GM12878 (cell line): Measurements from ENCODE around the gene DAAM1. TPM values are rescaled to one million over a fixed set of nuclear protein-coding genes. Genes with fewer than 3 reads are reported as not detected.

Source experiments
- ATAC-seq: fragments of 200-7000 bp; cut with Tn5 transposase; 3 replicates; pipeline ENCODE4 v1.9.1; 2020; ENCODE audit warnings: mild to moderate bottlenecking, moderate library complexity
- BruUV-seq: library from RNA; stranded (reverse); fragments of 400-500 nt; replicated peaks from 2 replicates; lab custom pipeline; 2021; lab: Mats Ljungman, UMichigan
- CTCF ChIA-PET: fragments of 300-600 bp; sonication (Branson Sonifier 250); formaldehyde crosslinking; extraction: SDS; loops from one replicate; lab custom pipeline; 2021; ENCODE audit warnings: inconsistent platforms; lab: Yijun Ruan, JAX
- POLR2A ChIA-PET: fragments of 350-600 bp; formaldehyde crosslinking; extraction: SDS; loops from one replicate; lab custom pipeline; 2021; ENCODE audit warnings: inconsistent platforms; lab: Charles Lee
- RAD21 ChIA-PET: fragments of 300-600 bp; sonication (Branson Sonifier 250); formaldehyde crosslinking; loops from one replicate; lab custom pipeline; 2023; ENCODE audit warnings: antibody characterized with exemption; ENCODE audit not compliant: unreplicated experiment; lab: Charles Lee
- SMC1A ChIA-PET: fragments of 300-600 bp; sonication (Branson Sonifier 250); formaldehyde crosslinking; loops from one replicate; lab custom pipeline; 2023; ENCODE audit not compliant: unreplicated experiment, uncharacterized antibody; lab: Charles Lee
- DNase-seq: peaks from one replicate; pipeline ENCODE4 v3.0.0-alpha.2; 2011; ENCODE audit warnings: low read depth, low spot score
- FAIRE-seq: peaks from 3 replicates; lab custom pipeline; 2011; peaks lifted over from hg19 to GRCh38; lab: Jason Lieb, UNC
- H2AFZ ChIP-seq: 2 replicates; pipeline ENCODE4 v1.6.0; 2011; ENCODE audit warnings: low read depth, low read length, control low read depth; ENCODE audit not compliant: control insufficient read depth
- H3K27ac ChIP-seq: 2 replicates; pipeline ENCODE4 v1.5.1; 2011; ENCODE audit warnings: control low read depth; ENCODE audit not compliant: control insufficient read depth, insufficient read depth
- H3K27me3 ChIP-seq, 2 experiments: replicated peaks in 1 of 2; 2 replicates each; pipeline versions ENCODE4 v1.6.0 to v1.6.1; 2011; ENCODE audit warnings: low read length in 1 of 2; ENCODE audit not compliant: control insufficient read depth in 2 of 2, insufficient read depth in 2 of 2
- H3K36me3 ChIP-seq, 2 experiments: 2 replicates each; pipeline ENCODE4 v1.5.1; 2011; ENCODE audit warnings: low read length in 1 of 2; ENCODE audit not compliant: control insufficient read depth in 2 of 2, insufficient read depth in 2 of 2
- H3K4me1 ChIP-seq: 2 replicates; pipeline ENCODE4 v1.6.1; 2011; ENCODE audit warnings: mild to moderate bottlenecking, low read length, moderate library complexity, mixed read lengths; ENCODE audit not compliant: control insufficient read depth, insufficient read depth
- H3K4me2 ChIP-seq: 2 replicates; pipeline ENCODE4 v1.6.0; 2011; ENCODE audit warnings: control low read depth; ENCODE audit not compliant: control insufficient read depth, insufficient read depth
- H3K4me3 ChIP-seq: fragments of 200-600 bp; sonication (generic); 2 replicates; pipeline ENCODE4 v1.5.1; 2016
- H3K79me2 ChIP-seq: 2 replicates; pipeline ENCODE4 v1.6.0; 2011; ENCODE audit warnings: low read length; ENCODE audit not compliant: control insufficient read depth, insufficient read depth
- H3K9ac ChIP-seq: 2 replicates; pipeline ENCODE4 v1.8.0; 2011; ENCODE audit warnings: low read length, control low read depth, mixed read lengths; ENCODE audit not compliant: control insufficient read depth, insufficient read depth
- H3K9me3 ChIP-seq: replicated peaks from 3 replicates; pipeline ENCODE4 v1.5.1; 2011; ENCODE audit warnings: mild to moderate bottlenecking, low read length; ENCODE audit not compliant: control insufficient read depth, insufficient read depth
- H4K20me1 ChIP-seq: 2 replicates; pipeline ENCODE4 v1.6.0; 2011; ENCODE audit not compliant: control insufficient read depth, insufficient read depth
- CBFB ChIP-seq: IDR thresholded peaks from 2 replicates; pipeline ENCODE4 v1.6.1; 2016; ENCODE audit warnings: antibody characterized with exemption, low read depth
- MTA3 ChIP-seq: IDR thresholded peaks from 2 replicates; pipeline ENCODE4 v1.6.1; 2012; ENCODE audit warnings: low read length, inconsistent platforms, borderline replicate concordance
- SRF ChIP-seq, 2 experiments: IDR thresholded peaks; 2 replicates each; pipeline ENCODE4 v1.6.1; 2011; ENCODE audit warnings: low read depth in 2 of 2, low read length in 2 of 2, mild to moderate bottlenecking in 1 of 2, moderate library complexity in 1 of 2
- WRNIP1 ChIP-seq: IDR thresholded peaks from 2 replicates; pipeline ENCODE4 v1.6.1; 2011; ENCODE audit warnings: low read depth, low read length, improper control_type of control experiment, borderline replicate concordance
- ZNF207 ChIP-seq: fragments of 450-650 bp; IDR thresholded peaks from 2 replicates; pipeline ENCODE4 v1.6.1; 2014; ENCODE audit warnings: antibody characterized with exemption, mild to moderate bottlenecking, borderline replicate concordance
- ZNF384 ChIP-seq: IDR thresholded peaks from 2 replicates; pipeline ENCODE4 v1.6.1; 2012; ENCODE audit warnings: low read depth, mild to moderate bottlenecking, low read length, improper control_type of control experiment, borderline replicate concordance
- WGBS: methylation state at CpG from one replicate; pipeline ENCODE4 v1.1.6; 2016; ENCODE audit warnings: low lambda C conversion rate; ENCODE audit not compliant: insufficient replicate concordance, insufficient coverage; ENCODE audit errors: missing lambda C conversion rate; 5-methylcytosine and 5-hydroxymethylcytosine counted together
- in situ Hi-C: fragments of 300-500 bp; cut with MboI; formaldehyde crosslinking; loops from 9 replicates; pipeline ENCODE4 v1.14.3; 2018; ENCODE audit warnings: mixed read lengths
- intact Hi-C: fragments of 100-400 bp; cut with micrococcal nuclease; formaldehyde crosslinking; loops from one replicate; pipeline ENCODE4 v1.14.2; 2022; ENCODE audit not compliant: unreplicated experiment
- polyA plus RNA-seq, 11 experiments: library from polyadenylated mRNA; depleted of rRNA in 4 of 11; unstranded in 6 of 11; stranded (reverse) in 5 of 11; fragments of >200 nt; fragmentation: Nextera tagmentation in 4 of 11; fragmentation: Illumina TruSeq in 1 of 11; extraction: Ambion mirVana in 4 of 11; extraction: Trizol in 1 of 11; gene quantifications; 1 replicate in 1 of 11; 2 replicates in 10 of 11; pipeline versions ENCODE4 v1.2.1 to v1.2.3, GENCODE V29; 2011 to 2016; ENCODE audit warnings: inconsistent platforms in 2 of 11, missing spikeins in 2 of 11, low read depth in 1 of 11
- total RNA-seq, 4 experiments: library from RNA; depleted of rRNA in 3 of 4; stranded (reverse); fragments of >200 nt in 3 of 4; fragmentation: Illumina TruSeq in 1 of 4; extraction: Trizol in 1 of 4; gene quantifications; 2 replicates each; pipeline versions ENCODE4 v1.2.1 to v1.2.3, GENCODE V29; 2013 to 2021
- TF ChIP-seq, protein P1 (sequence below): fragments of 450-650 bp; IDR thresholded peaks from 2 replicates; pipeline ENCODE4 v1.6.1; 2017; ENCODE audit warnings: mild to moderate bottlenecking
- TF ChIP-seq, protein P2 (sequence below): IDR thresholded peaks from 2 replicates; pipeline ENCODE4 v1.6.1; 2012; ENCODE audit warnings: improper control_type of control experiment, low read depth, low read length; ENCODE audit not compliant: insufficient replicate concordance
- TF ChIP-seq, protein P3 (sequence below): fragments of 450-650 bp; IDR thresholded peaks from 2 replicates; pipeline ENCODE4 v1.6.1; 2016; ENCODE audit warnings: mild to moderate bottlenecking

DAAM1 gene
- total and polyA plus RNA-seq, 10 of the 15 experiments (the other 5 are each of a cell fraction or from before 2014, with no cell fraction given): 13.8 to 32.4 (median 24.2) TPM

DNA sequence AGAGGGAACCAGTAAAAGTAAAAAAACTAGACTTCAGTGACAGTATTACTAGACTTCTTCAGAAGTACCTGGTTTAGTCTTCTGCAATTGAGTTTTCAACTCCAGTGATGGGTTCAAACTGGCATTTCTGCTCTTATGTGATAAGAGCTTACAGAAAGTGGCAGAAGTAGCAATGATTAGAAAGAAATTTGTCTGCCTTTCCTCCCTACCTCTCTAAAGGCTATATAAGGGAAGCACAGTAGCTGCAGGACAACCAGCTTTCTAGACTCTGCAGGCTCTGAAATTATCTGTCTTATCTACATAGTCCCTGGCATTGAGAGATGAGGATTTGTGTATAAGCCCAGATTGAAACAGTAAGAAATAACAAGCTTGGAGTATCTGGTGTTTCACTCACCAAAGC is 107.5 kb downstream of the DAAM1 start (continued):
- TF ChIP-seq, protein P1, sequence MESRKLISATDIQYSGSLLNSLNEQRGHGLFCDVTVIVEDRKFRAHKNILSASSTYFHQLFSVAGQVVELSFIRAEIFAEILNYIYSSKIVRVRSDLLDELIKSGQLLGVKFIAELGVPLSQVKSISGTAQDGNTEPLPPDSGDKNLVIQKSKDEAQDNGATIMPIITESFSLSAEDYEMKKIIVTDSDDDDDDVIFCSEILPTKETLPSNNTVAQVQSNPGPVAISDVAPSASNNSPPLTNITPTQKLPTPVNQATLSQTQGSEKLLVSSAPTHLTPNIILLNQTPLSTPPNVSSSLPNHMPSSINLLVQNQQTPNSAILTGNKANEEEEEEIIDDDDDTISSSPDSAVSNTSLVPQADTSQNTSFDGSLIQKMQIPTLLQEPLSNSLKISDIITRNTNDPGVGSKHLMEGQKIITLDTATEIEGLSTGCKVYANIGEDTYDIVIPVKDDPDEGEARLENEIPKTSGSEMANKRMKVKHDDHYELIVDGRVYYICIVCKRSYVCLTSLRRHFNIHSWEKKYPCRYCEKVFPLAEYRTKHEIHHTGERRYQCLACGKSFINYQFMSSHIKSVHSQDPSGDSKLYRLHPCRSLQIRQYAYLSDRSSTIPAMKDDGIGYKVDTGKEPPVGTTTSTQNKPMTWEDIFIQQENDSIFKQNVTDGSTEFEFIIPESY: no peak

DNA sequence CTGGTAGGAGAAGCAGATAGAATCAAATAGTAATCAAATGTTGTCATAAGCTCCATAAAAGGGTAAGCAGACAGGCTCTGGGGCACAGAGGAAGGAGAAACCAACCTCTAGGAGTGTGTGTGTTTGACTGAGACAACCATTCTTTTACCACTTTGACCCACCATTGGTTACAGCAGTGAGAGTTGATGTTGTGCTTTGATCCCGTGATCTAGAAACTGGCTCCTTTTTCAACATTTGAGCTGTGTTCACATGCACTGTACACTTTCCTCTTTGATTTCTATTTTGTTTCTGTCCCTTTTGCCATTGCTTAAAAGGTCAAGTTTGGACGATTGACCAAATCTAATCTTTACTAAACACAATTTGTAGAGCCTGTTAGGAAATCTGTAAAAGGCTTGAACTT is 108.0 kb downstream of the DAAM1 start:
- no peak overlapping the region for H2AFZ ChIP-seq
- ATAC-seq: no peak
- H3K9ac ChIP-seq: no peak overlapping the region
- in situ Hi-C loops: no loop called here
- no peaks in the 10 kb centered on the region for H3K27me3 ChIP-seq
- H3K36me3 ChIP-seq: peaks cover 4 to 7% of the 10 kb centered on the region in 2 experiments; a peak in 3 of 4 replicates
- no peak overlapping the region for H3K27ac ChIP-seq
- no TSS peak for BruUV-seq
- TF ChIP-seq ZNF384: no peak
- TF ChIP-seq, protein P2, sequence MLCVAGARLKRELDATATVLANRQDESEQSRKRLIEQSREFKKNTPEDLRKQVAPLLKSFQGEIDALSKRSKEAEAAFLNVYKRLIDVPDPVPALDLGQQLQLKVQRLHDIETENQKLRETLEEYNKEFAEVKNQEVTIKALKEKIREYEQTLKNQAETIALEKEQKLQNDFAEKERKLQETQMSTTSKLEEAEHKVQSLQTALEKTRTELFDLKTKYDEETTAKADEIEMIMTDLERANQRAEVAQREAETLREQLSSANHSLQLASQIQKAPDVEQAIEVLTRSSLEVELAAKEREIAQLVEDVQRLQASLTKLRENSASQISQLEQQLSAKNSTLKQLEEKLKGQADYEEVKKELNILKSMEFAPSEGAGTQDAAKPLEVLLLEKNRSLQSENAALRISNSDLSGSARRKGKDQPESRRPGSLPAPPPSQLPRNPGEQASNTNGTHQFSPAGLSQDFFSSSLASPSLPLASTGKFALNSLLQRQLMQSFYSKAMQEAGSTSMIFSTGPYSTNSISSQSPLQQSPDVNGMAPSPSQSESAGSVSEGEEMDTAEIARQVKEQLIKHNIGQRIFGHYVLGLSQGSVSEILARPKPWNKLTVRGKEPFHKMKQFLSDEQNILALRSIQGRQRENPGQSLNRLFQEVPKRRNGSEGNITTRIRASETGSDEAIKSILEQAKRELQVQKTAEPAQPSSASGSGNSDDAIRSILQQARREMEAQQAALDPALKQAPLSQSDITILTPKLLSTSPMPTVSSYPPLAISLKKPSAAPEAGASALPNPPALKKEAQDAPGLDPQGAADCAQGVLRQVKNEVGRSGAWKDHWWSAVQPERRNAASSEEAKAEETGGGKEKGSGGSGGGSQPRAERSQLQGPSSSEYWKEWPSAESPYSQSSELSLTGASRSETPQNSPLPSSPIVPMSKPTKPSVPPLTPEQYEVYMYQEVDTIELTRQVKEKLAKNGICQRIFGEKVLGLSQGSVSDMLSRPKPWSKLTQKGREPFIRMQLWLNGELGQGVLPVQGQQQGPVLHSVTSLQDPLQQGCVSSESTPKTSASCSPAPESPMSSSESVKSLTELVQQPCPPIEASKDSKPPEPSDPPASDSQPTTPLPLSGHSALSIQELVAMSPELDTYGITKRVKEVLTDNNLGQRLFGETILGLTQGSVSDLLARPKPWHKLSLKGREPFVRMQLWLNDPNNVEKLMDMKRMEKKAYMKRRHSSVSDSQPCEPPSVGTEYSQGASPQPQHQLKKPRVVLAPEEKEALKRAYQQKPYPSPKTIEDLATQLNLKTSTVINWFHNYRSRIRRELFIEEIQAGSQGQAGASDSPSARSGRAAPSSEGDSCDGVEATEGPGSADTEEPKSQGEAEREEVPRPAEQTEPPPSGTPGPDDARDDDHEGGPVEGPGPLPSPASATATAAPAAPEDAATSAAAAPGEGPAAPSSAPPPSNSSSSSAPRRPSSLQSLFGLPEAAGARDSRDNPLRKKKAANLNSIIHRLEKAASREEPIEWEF: no peak
- no peak for TF ChIP-seq CBFB
- TF ChIP-seq SRF (IDR thresholded peaks at IDR 0.05; ENCODE audit: low read depth in 2 of 2, low read length in 2 of 2): no peak
- TF ChIP-seq MTA3: no peak
- TF ChIP-seq WRNIP1: no peak
- TF ChIP-seq, protein P3, sequence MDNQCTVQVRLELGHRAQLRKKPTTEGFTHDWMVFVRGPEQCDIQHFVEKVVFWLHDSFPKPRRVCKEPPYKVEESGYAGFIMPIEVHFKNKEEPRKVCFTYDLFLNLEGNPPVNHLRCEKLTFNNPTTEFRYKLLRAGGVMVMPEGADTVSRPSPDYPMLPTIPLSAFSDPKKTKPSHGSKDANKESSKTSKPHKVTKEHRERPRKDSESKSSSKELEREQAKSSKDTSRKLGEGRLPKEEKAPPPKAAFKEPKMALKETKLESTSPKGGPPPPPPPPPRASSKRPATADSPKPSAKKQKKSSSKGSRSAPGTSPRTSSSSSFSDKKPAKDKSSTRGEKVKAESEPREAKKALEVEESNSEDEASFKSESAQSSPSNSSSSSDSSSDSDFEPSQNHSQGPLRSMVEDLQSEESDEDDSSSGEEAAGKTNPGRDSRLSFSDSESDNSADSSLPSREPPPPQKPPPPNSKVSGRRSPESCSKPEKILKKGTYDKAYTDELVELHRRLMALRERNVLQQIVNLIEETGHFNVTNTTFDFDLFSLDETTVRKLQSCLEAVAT: no peak
- TF ChIP-seq ZNF207: no peak
- TF ChIP-seq, all 136 proteins: peak for 0
- Histone ChIP-seq H3K79me2 (no peaks in the 10 kb centered on the region), H3K4me2 (no peak overlapping the region), H3K9me3 (no peaks in the 10 kb centered on the region), H3K4me1 (peaks cover 6% of the 10 kb centered on the region; the same call in 1 of the 2 replicates), H3K4me3 (no peak overlapping the region), H4K20me1 (no peaks in the 10 kb centered on the region)
- ChIA-PET CTCF (interaction anchor here (0.8 to 1.1 kb wide), 4 partner anchors 9 to 106 kb away, joined by 3 to 4 read pairs (median 4); no protein-coding TSS in a partner anchor), RAD21 (no interaction called here), SMC1A (interaction anchor here (0.7 to 6.4 kb wide), 7 partner anchors 9 to 167 kb away, joined by 3 to 26 read pairs (median 5); no protein-coding TSS in a partner anchor), POLR2A (no interaction called here)
- FAIRE-seq (no peak), DNase-seq (no peak)
- WGBS: 82% methylated on average over 2 of the region's 2 CpGs
- intact Hi-C loops: no loop called here
